Measurements from ENCODE around the gene OR51B2.

OR51B2 gene

DNA sequence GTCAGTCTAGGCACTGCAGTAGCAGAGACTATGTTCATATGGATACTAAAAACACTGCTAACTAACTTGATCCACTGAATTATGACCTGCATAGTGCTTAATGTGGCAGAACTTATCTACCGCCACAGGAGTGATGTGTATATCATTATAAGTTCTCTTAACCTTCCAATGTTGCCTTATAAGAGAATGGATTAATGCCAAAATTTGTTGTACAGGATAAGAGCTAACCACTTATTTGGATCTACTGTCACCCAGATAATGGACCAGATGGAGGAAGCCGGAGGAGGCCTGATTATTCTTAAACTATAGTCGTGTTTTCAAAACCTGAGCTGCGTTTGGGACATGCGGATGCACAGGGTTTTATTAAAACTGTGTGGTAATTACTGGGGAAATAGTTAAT lies 20.5 kb downstream of the OR51B2 start:
- Histone ChIP-seq H3K4me2 (ENCODE audit: low read depth, low read length) (no peak overlapping the region), H3K27me3 (replicated peaks; ENCODE audit: insufficient read depth, low read length) (no peaks in the 10 kb centered on the region), H3K27ac (ENCODE audit: low read length) (no peak overlapping the region), H3K4me3 (ENCODE audit: low read length) (no peak overlapping the region), H4K20me1 (ENCODE audit: insufficient read depth, low read length) (no peaks in the 10 kb centered on the region), H3K4me1 (ENCODE audit: low read length) (no peaks in the 10 kb centered on the region), H3F3A (ENCODE audit: insufficient read depth, low read length) (no peaks in the 10 kb centered on the region), H3K9ac (ENCODE audit: low read length) (no peak overlapping the region), H3K79me2 (ENCODE audit: low read length) (no peaks in the 10 kb centered on the region), H2AFZ (ENCODE audit: low read length) (no peak overlapping the region), H3K9me2 (replicated peaks; ENCODE audit: insufficient read depth, low read length) (no peaks in the 10 kb centered on the region), H3K36me3 (replicated peaks; ENCODE audit: insufficient read depth, low read length) (no peaks in the 10 kb centered on the region), H3K9me3 (replicated peaks; ENCODE audit: insufficient read depth, low read length) (no peaks in the 10 kb centered on the region)
- DNase-seq: no peak
- TF ChIP-seq, protein P1, sequence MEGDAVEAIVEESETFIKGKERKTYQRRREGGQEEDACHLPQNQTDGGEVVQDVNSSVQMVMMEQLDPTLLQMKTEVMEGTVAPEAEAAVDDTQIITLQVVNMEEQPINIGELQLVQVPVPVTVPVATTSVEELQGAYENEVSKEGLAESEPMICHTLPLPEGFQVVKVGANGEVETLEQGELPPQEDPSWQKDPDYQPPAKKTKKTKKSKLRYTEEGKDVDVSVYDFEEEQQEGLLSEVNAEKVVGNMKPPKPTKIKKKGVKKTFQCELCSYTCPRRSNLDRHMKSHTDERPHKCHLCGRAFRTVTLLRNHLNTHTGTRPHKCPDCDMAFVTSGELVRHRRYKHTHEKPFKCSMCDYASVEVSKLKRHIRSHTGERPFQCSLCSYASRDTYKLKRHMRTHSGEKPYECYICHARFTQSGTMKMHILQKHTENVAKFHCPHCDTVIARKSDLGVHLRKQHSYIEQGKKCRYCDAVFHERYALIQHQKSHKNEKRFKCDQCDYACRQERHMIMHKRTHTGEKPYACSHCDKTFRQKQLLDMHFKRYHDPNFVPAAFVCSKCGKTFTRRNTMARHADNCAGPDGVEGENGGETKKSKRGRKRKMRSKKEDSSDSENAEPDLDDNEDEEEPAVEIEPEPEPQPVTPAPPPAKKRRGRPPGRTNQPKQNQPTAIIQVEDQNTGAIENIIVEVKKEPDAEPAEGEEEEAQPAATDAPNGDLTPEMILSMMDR (IDR thresholded peaks at IDR 0.05; ENCODE audit: low read length): no peak
- TF ChIP-seq EZH2 (optimal IDR thresholded peaks at IDR 0.05; ENCODE audit: low read depth, low read length) (no peak), EZH2phosphoT487 (IDR thresholded peaks at IDR 0.05; ENCODE audit: low read length) (no peak)

DNA sequence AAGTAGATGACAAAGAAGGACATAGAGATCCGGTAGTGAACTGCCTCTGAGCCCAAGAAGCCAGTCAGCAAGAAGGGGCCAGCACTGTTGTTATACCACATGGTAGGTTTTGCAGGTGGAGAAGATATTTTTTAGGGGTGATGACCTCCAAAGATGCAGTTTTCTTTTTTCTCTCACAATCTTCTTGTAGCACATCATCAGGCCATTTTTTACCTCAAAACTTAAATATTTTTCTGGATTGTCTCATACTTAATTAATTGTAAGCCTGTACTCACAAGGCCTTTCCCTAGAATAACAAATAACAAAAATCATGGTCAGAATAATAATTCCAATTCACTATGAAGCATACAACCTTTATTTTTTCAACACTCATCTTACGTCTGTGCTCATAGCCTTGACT lies 22.3 kb downstream of the OR51B2 start, which contains the start of gene OR51B4:
Gene OR51B4, minus strand, starts transcription at position 101 of the 400 bp plus-strand sequence. Its CDS starts 0 bp downstream, at position 101.
- no peak within 1 kb of the TSS for H2AFZ ChIP-seq (ENCODE audit: low read length)

DNA sequence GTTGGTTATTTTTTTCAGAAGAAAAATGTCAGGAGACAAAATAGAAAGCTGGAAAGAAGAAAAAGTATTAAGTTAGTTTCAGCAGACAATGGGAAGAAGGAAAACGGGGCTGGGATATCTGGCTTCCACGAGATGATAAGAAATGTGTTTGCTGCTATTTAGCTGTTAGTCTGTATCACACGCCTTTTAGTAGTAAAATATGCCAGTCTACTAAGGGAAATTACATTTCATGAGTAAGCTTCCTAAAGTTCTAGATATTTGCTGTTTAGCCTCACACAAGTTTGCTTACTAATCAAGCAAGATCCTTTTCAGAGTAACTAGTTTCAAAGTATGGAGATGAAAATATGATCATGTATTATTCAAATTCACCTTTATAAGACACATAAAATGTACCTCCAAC lies 23.8 kb downstream of the OR51B2 start:
- no peaks in the 10 kb centered on the region for H4K20me1 ChIP-seq (ENCODE audit: insufficient read depth, low read length)
- no peak overlapping the region for H3K27ac ChIP-seq (ENCODE audit: low read length)
- no peak overlapping the region for H3K4me2 ChIP-seq (ENCODE audit: low read depth, low read length)
- no peaks in the 10 kb centered on the region for H3K4me1 ChIP-seq (ENCODE audit: low read length)
- H3K4me3 ChIP-seq (ENCODE audit: low read length): no peak overlapping the region
- no peaks in the 10 kb centered on the region for H3K27me3 ChIP-seq (replicated peaks; ENCODE audit: insufficient read depth, low read length)
- H3K9me2 ChIP-seq (replicated peaks; ENCODE audit: insufficient read depth, low read length): no peaks in the 10 kb centered on the region
- H3K36me3 ChIP-seq (replicated peaks; ENCODE audit: insufficient read depth, low read length): no peaks in the 10 kb centered on the region
- H3F3A ChIP-seq (ENCODE audit: insufficient read depth, low read length): no peaks in the 10 kb centered on the region
- TF ChIP-seq EZH2phosphoT487 (IDR thresholded peaks at IDR 0.05; ENCODE audit: low read length): no peak
- TF ChIP-seq, protein P1 (IDR thresholded peaks at IDR 0.05; ENCODE audit: low read length): no peak
- TF ChIP-seq EZH2 (optimal IDR thresholded peaks at IDR 0.05; ENCODE audit: low read depth, low read length): no peak
- H3K79me2 ChIP-seq (ENCODE audit: low read length): no peaks in the 10 kb centered on the region
- no peak overlapping the region for H3K9ac ChIP-seq (ENCODE audit: low read length)
- H2AFZ ChIP-seq (ENCODE audit: low read length): no peak overlapping the region
- DNase-seq: no peak
- H3K9me3 ChIP-seq (replicated peaks; ENCODE audit: insufficient read depth, low read length): no peaks in the 10 kb centered on the region

More for the DNA sequence above, 22.3 kb downstream of the OR51B2 start, which contains the start of gene OR51B4:
- no peaks in the 10 kb centered on the region for H3K36me3 ChIP-seq (replicated peaks; ENCODE audit: insufficient read depth, low read length)
- no peak within 1 kb of the TSS for H3K4me2 ChIP-seq (ENCODE audit: low read depth, low read length)
- no peak for DNase-seq
- no peak within 1 kb of the TSS for H3K9ac ChIP-seq (ENCODE audit: low read length)
- H3K27ac ChIP-seq (ENCODE audit: low read length): no peak within 1 kb of the TSS
- no peak within 1 kb of the TSS for H3K4me3 ChIP-seq (ENCODE audit: low read length)
- TF ChIP-seq EZH2phosphoT487 (IDR thresholded peaks at IDR 0.05; ENCODE audit: low read length): no peak
- TF ChIP-seq, protein P1 (IDR thresholded peaks at IDR 0.05; ENCODE audit: low read length): no peak
- no peak for TF ChIP-seq EZH2 (optimal IDR thresholded peaks at IDR 0.05; ENCODE audit: low read depth, low read length)
- H3F3A ChIP-seq (ENCODE audit: insufficient read depth, low read length): no peaks in the 10 kb centered on the region
- no peaks in the 10 kb centered on the region for H3K79me2 ChIP-seq (ENCODE audit: low read length)
- no peaks in the 10 kb centered on the region for H3K27me3 ChIP-seq (replicated peaks; ENCODE audit: insufficient read depth, low read length)
- H3K9me3 ChIP-seq (replicated peaks; ENCODE audit: insufficient read depth, low read length): no peaks in the 10 kb centered on the region
- no peaks in the 10 kb centered on the region for H3K9me2 ChIP-seq (replicated peaks; ENCODE audit: insufficient read depth, low read length)
- no peaks in the 10 kb centered on the region for H4K20me1 ChIP-seq (ENCODE audit: insufficient read depth, low read length)
- H3K4me1 ChIP-seq (ENCODE audit: low read length): no peaks in the 10 kb centered on the region

All from MM.1S (cell line).